ENCODE results near the gene TMEM223. TPM values are rescaled to one million over a fixed set of nuclear protein-coding genes. Genes with fewer than 3 reads are reported as not detected.
"Not testable (repeated sequence)": the region's sequence is repeated elsewhere in the genome, so short reads cannot be mapped to it uniquely, and the experiment has no call there.

TMEM223 gene
- total and polyA plus RNA-seq, 9 of the 15 experiments (the other 6 are each of a cell fraction or from before 2014, with no cell fraction given), result 5.9 to 34.5 (median 19.6) TPM

DNA sequence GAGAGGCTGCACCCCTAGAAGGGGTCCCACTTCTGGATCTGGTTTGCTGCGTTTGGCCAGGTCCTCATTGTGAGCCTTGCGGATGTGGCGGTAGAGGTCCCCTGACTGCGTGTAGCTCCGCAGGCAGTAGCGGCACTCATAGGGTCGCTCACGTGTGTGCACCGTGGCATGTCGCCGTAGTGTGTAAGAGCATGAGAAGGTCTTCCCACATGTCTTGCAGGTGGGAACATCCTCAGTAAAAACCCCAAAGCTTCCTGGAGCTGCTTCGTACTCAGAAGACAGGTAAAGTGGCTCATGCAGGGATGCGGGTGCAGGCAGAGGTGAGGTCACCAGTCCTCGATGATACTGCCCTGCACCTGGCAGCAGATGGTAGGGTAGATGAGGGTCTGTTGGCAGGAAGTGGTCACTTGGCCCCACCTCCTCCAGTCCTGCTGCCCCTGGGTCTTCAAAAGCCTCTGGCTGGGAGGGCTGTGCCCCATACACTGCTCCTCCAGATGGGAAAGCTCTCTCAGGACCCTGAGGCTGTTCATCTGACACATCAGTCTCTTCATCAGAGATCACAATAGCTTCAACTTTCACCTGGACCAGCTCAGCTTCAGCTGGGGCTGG lies 39.5 kb downstream of the TMEM223 start (continued):
- TF ChIP-seq ZNF444 (CRISPR knock-in tag; IDR thresholded peaks at IDR 0.05) (no peak), ZNF512 (tag; IDR thresholded peaks at IDR 0.05) (no peak), ZNF140 (CRISPR knock-in tag; IDR thresholded peaks at IDR 0.05) (no peak), ZNF696 (CRISPR knock-in tag; conservative IDR thresholded peaks at IDR 0.05) (no peak), ZNF224 (CRISPR knock-in tag; IDR thresholded peaks at IDR 0.05) (no peak)

- H3K4me2 ChIP-seq (ENCODE audit: insufficient read depth, low read length); ATAC-seq; H3K9me3 ChIP-seq (replicated peaks; ENCODE audit: control insufficient read depth, insufficient read depth, low read depth, low read length); H3K27ac ChIP-seq (ENCODE audit: extremely low read depth, low read depth, low read length); BruUV-seq (replicated peaks); FAIRE-seq; H3K9me1 ChIP-seq (ENCODE audit: control insufficient read depth, insufficient read depth, low read length); DNase-seq (ENCODE audit: extremely low read depth in 1 of 4, low spot score in 3 of 4); H4K20me1 ChIP-seq (replicated peaks; ENCODE audit: control insufficient read depth, insufficient read depth, low read length); CTCF ChIA-PET (ENCODE audit: low intra/inter-chr PET ratio); POLR2A ChIA-PET; H3K9ac ChIP-seq (ENCODE audit: insufficient read depth in 1 of 2, low read depth in 2 of 2, low read length in 2 of 2); intact Hi-C loops (cut with micrococcal nuclease); H3K27me3 ChIP-seq (ENCODE audit: control insufficient read depth in 2 of 2, insufficient read depth in 2 of 2, low read length in 2 of 2); H3K4me3 ChIP-seq; in situ Hi-C loops (cut with MboI); H2AFZ ChIP-seq (ENCODE audit: low read depth, low read length): not testable (repeated sequence)
- 86% methylated on average over 5 of the region's 5 CpGs for WGBS (ENCODE audit: insufficient coverage, low coverage, missing lambda C conversion rate)
- Histone ChIP-seq H3K4me1 (replicated peaks in 1 of 2; ENCODE audit: control insufficient read depth in 2 of 2, insufficient read depth in 2 of 2, low read length in 2 of 2) (peaks cover 9 to 25% of the 10 kb centered on the region in 2 experiments; a peak in 4 of 5 replicates), H3K79me2 (ENCODE audit: control insufficient read depth, insufficient read depth, low read length) (peaks cover 22% of the 10 kb centered on the region), H3K36me3 (ENCODE audit: control insufficient read depth, insufficient read depth, low read length) (peaks cover 20% of the 10 kb centered on the region; the same call in 1 of the 3 replicates)
Measured at GRCh38 chr11:62749931-62750330, 41.9 kb downstream of the TMEM223 start.

All from K562 (cell line).